Panc1 (cell line): Measurements from ENCODE around the gene ESR2. TPM values are rescaled to one million over a fixed set of nuclear protein-coding genes. Genes with fewer than 3 reads are reported as not detected.

Experiments
- ATAC-seq: fragments of 200-7000 bp; cut with Tn5 transposase; 2 replicates; pipeline ENCODE4 v1.9.1; 2020; ENCODE audit warnings: mild to moderate bottlenecking, moderate library complexity
- BruUV-seq: library from RNA; stranded (reverse); fragments of 400-500 nt; replicated peaks from 2 replicates; lab custom pipeline; 2021; lab: Mats Ljungman, UMichigan
- CTCF ChIA-PET: fragments of 300-600 bp; sonication (Branson Sonifier 250); formaldehyde crosslinking; loops from one replicate; lab custom pipeline; 2022; ENCODE audit warnings: antibody characterized with exemption; lab: Charles Lee
- POLR2A ChIA-PET: fragments of 300-600 bp; sonication (Branson Sonifier 250); formaldehyde crosslinking; loops from one replicate; lab custom pipeline; 2022; ENCODE audit warnings: antibody characterized with exemption; lab: Charles Lee
- DNase-seq: peaks from one replicate; pipeline ENCODE4 v3.0.0-alpha.2; 2010; ENCODE audit warnings: low read depth, low spot score
- H3K27ac ChIP-seq: 2 replicates; pipeline ENCODE4 v1.5.1; 2011; ENCODE audit warnings: mild to moderate bottlenecking, low read length, inconsistent platforms
- H3K27me3 ChIP-seq: fragments of 200-500 bp; sonication (Bioruptor generic); 2 replicates; pipeline ENCODE4 v1.6.0; 2014; ENCODE audit warnings: low read length, inconsistent platforms; ENCODE audit not compliant: control insufficient read depth, insufficient read depth
- H3K36me3 ChIP-seq: fragments of 200-500 bp; sonication (Bioruptor generic); 2 replicates; pipeline ENCODE4 v1.5.1; 2014; ENCODE audit warnings: inconsistent platforms, mild to moderate bottlenecking, low read length, moderate library complexity; ENCODE audit not compliant: control insufficient read depth, insufficient read depth
- H3K4me1 ChIP-seq: 2 replicates; pipeline ENCODE4 v1.5.1; 2011; ENCODE audit warnings: inconsistent platforms, mild to moderate bottlenecking, low read length, moderate library complexity; ENCODE audit not compliant: control insufficient read depth, insufficient read depth
- H3K4me3 ChIP-seq, 2 experiments: 2 replicates each; pipeline ENCODE4 v1.5.1; 2011 to 2012; ENCODE audit warnings: low read depth in 2 of 2, low read length in 2 of 2, mild to moderate bottlenecking in 2 of 2, inconsistent platforms in 1 of 2, moderate library complexity in 1 of 2
- H3K9me3 ChIP-seq: fragments of 200-500 bp; sonication (Bioruptor generic); 2 replicates; pipeline ENCODE4 v1.5.1; 2014; ENCODE audit warnings: low read depth, mild to moderate bottlenecking, inconsistent platforms, low read length, moderate library complexity; ENCODE audit not compliant: control insufficient read depth, insufficient read depth
- CTCF ChIP-seq: fragments of 450-650 bp; IDR thresholded peaks from 2 replicates; pipeline ENCODE4 v1.5.1; 2017; ENCODE audit warnings: mild to moderate bottlenecking
- POLR2AphosphoS5 ChIP-seq: IDR thresholded peaks from 2 replicates; pipeline ENCODE4 v1.6.1; 2012; ENCODE audit warnings: mild to moderate bottlenecking, low read depth, low read length, moderate library complexity
- SIN3A ChIP-seq: IDR thresholded peaks from 2 replicates; pipeline ENCODE4 v1.6.1; 2012; ENCODE audit warnings: low read depth, mild to moderate bottlenecking, low read length, moderate library complexity, borderline replicate concordance; ENCODE audit not compliant: insufficient read depth
- TCF7L2 ChIP-seq: IDR thresholded peaks from 2 replicates; pipeline ENCODE4 v1.6.1; 2011; ENCODE audit warnings: mild to moderate bottlenecking, low read depth, low read length, inconsistent platforms
- in situ Hi-C: cut with HindIII; loops from 2 replicates; pipeline ENCODE4 v1.10.0; 2016; ENCODE audit warnings: low sequenced_read_pairs, low pct_unique_long_range_greater_than_20kb
- intact Hi-C: fragments of 100-400 bp; cut with micrococcal nuclease; formaldehyde crosslinking; loops from one replicate; pipeline ENCODE4 v1.10.0; 2022; ENCODE audit not compliant: unreplicated experiment
- total RNA-seq: library from RNA; stranded (reverse); gene quantifications from one replicate; pipeline ENCODE4 v1.2.1, GENCODE V29; 2021; ENCODE audit not compliant: unreplicated experiment
- TF ChIP-seq, protein P1 (sequence below), 2 experiments: IDR thresholded peaks; 2 replicates each; pipeline ENCODE4 v1.6.1; 2011 to 2012; ENCODE audit warnings: low read depth in 2 of 2, control low read depth in 1 of 2, low read length in 1 of 2, mild to moderate bottlenecking in 1 of 2, moderate library complexity in 1 of 2; ENCODE audit not compliant: insufficient read depth in 1 of 2

The ESR2 gene
- total RNA-seq, 1 experiment from 2014 or later: not detected

- Histone ChIP-seq H3K9me3 (no peaks in the 10 kb centered on the region), H3K27ac (no peak overlapping the region), H3K27me3 (no peaks in the 10 kb centered on the region), H3K4me1 (no peaks in the 10 kb centered on the region), H3K4me3 (no peak overlapping the region), H3K36me3 (no peaks in the 10 kb centered on the region)
- in situ Hi-C loops: no loop called here
- BruUV-seq: no TSS peak
- TF ChIP-seq SIN3A: no peak
- TF ChIP-seq, protein P1, sequence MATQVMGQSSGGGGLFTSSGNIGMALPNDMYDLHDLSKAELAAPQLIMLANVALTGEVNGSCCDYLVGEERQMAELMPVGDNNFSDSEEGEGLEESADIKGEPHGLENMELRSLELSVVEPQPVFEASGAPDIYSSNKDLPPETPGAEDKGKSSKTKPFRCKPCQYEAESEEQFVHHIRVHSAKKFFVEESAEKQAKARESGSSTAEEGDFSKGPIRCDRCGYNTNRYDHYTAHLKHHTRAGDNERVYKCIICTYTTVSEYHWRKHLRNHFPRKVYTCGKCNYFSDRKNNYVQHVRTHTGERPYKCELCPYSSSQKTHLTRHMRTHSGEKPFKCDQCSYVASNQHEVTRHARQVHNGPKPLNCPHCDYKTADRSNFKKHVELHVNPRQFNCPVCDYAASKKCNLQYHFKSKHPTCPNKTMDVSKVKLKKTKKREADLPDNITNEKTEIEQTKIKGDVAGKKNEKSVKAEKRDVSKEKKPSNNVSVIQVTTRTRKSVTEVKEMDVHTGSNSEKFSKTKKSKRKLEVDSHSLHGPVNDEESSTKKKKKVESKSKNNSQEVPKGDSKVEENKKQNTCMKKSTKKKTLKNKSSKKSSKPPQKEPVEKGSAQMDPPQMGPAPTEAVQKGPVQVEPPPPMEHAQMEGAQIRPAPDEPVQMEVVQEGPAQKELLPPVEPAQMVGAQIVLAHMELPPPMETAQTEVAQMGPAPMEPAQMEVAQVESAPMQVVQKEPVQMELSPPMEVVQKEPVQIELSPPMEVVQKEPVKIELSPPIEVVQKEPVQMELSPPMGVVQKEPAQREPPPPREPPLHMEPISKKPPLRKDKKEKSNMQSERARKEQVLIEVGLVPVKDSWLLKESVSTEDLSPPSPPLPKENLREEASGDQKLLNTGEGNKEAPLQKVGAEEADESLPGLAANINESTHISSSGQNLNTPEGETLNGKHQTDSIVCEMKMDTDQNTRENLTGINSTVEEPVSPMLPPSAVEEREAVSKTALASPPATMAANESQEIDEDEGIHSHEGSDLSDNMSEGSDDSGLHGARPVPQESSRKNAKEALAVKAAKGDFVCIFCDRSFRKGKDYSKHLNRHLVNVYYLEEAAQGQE (IDR thresholded peaks at IDR 0.05; ENCODE audit: insufficient read depth in 1 of 2, low read depth in 2 of 2, low read length in 1 of 2): no peak
- TF ChIP-seq POLR2AphosphoS5: no peak
- no peak for TF ChIP-seq CTCF
- TF ChIP-seq TCF7L2: no peak
- DNase-seq (no peak), ATAC-seq (no peak)
- intact Hi-C loops: no loop called here
- CTCF ChIA-PET: no interaction called here
- POLR2A ChIA-PET: no interaction called here
These were observed 58.2 kb downstream of the ESR2 start for GRCh38 chr14:64235652-64236640.

DNA sequence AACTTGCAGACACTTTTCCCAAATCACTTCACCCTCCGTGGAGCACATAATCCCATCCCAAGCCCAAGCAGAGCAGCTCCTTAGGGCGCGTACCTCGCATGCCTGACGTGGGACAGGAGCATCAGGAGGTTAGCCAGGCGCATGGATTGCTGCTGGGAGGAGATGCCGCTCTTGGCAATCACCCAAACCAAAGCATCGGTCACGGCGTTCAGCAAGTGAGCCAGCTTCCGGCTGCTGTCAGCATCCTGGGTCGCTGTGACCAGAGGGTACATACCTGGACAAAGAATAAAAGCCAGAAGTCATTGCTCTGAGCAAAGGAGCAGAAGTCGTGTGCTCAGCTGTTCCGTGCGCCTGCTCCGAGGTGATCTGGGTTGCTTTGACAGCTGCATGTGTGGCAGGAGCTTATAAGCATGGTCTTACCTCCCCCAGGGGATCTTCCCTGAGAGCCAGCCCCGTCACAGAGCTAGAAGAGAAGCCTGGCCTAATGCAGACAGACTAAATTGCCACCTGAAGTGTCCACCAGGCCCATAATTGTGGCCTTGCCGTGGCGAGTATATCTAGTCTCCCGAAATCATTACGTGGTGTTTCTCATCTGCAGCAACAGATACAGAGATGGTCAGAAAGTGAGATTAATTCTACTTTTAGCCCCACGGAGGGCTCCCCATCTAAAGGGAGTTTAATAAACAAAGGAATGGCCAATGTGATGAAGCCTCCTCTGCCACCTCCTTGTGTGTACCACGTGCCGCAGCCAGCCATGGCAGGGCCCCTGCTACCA is 59.1 kb downstream of the ESR2 start:
- intact Hi-C loops: no loop called here
- Histone ChIP-seq H3K27ac (no peak overlapping the region), H3K4me1 (no peaks in the 10 kb centered on the region), H3K4me3 (no peak overlapping the region), H3K27me3 (no peaks in the 10 kb centered on the region), H3K9me3 (no peaks in the 10 kb centered on the region), H3K36me3 (no peaks in the 10 kb centered on the region)
- ATAC-seq (peak; percentile 28; the same call in 1 of the 2 replicates), DNase-seq (no peak)
- TF ChIP-seq TCF7L2: no peak
- TF ChIP-seq POLR2AphosphoS5: no peak
- TF ChIP-seq SIN3A: no peak
- no peak for TF ChIP-seq CTCF
- TF ChIP-seq, protein P1 (IDR thresholded peaks at IDR 0.05; ENCODE audit: insufficient read depth in 1 of 2, low read depth in 2 of 2, low read length in 1 of 2): no peak
- ChIA-PET POLR2A (no interaction called here), CTCF (no interaction called here)
- in situ Hi-C loops: no loop called here
- BruUV-seq: no TSS peak
